HG02642 (cell line): Measurements from ENCODE around the gene SRP14.
"Not testable (repeated sequence)": the region's sequence is repeated elsewhere in the genome, so short reads cannot be mapped to it uniquely, and the experiment has no call there.

Experiments
- ATAC-seq: cut with Tn5 transposase; IDR thresholded peaks from one replicate; pipeline ENCODE4 v1.9.1; 2021; ENCODE audit warnings: mild to moderate bottlenecking; ENCODE audit not compliant: unreplicated experiment, poor library complexity

Gene SRP14

DNA sequence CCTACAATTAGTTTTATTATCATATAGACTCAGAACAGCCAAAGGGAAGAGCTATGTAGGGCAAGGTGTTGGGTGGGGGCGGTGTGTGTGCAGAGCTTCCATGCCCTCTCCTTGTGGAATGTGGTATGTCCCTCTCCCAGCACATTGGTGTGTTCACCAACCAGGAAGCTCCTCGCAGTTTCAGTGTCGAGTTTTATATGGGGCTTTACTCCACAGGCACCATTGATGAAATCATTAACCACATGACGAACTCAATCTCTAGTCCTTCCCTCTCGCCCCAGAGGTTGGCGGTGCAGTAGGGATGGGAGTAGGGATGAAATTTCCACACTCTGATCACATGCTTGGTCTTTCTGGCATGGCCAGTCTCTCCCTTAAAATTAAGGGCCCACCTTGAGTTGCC is 13.6 kb upstream of the SRP14 start:
- ATAC-seq = no peak

GRCh38 chr15:40051616-40052415 is 12.8 kb upstream of the SRP14 start:
- no peak for ATAC-seq

- ATAC-seq = no peak
Measured at GRCh38 chr15:40050788-40051470, 11.9 kb upstream of the SRP14 start.

GRCh38 chr15:40048926-40049475 is 10.0 kb upstream of the SRP14 start:
- no peak for ATAC-seq

DNA sequence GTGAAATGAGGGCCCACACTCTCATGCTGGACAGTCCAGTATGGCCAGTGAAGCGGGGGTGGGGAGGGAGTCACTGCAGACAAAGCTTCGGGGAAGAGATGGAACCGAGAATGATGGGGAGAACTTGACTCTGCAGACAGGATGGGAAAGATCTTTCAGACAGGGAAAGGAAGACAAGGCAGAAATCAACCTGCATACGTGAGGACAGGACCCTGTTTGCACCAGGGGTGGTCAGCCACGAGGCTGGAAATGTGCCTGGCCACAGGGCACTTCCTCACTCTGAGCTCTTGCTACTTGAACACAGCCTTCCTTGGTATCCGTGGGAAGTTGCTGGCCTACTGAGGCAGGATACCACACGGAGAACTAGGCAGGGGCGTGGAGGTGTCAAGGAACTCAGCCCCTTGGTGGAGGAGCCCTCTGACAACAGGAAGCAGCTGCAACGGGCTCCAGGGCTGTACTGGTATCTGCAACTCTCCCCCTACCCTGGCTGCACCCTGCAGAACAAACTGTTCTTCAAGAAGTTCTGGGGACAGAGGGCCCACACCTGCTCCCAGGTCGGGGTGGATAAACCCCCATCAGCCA is 9.3 kb upstream of the SRP14 start:
- no peak for ATAC-seq

- ATAC-seq = peak; percentile 56
Measured at GRCh38 chr15:40047415-40048210, 8.6 kb upstream of the SRP14 start.

GRCh38 chr15:40046721-40047414 is 7.9 kb upstream of the SRP14 start:
- ATAC-seq = no peak

- peak; percentile 18 for ATAC-seq
Measured at GRCh38 chr15:40045572-40046217, 6.7 kb upstream of the SRP14 start.

- ATAC-seq = peak; percentile 77
Measured at GRCh38 chr15:40044717-40045571, 6.0 kb upstream of the SRP14 start.

- ATAC-seq = no peak
Measured at GRCh38 chr15:40043927-40044716, 5.1 kb upstream of the SRP14 start.

DNA sequence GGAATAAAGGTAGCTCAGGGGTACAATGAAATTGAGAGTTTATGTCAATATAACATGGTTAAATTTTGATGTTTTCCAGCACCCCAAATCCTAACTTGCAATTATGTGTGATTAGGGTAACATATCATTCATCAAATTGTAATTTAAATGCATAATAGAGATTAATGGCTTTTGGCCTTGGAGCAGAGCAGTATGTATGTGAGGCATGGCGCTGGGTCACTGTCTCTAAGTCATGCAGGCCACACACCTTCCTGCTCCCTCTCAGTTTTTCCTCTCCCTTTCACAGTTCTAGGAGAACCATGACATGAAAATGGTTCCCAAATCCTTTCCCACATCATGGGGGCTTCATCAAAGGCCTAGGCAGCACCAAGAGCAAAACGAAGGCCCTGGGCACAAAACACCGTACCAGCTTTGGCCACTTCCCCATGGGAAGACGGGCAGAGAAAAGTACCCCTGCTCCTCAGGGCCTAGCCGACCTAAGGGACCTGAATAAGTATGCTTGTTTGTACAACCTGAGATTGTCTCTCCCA is 3.9 kb upstream of the SRP14 start:
- ATAC-seq = no peak

DNA sequence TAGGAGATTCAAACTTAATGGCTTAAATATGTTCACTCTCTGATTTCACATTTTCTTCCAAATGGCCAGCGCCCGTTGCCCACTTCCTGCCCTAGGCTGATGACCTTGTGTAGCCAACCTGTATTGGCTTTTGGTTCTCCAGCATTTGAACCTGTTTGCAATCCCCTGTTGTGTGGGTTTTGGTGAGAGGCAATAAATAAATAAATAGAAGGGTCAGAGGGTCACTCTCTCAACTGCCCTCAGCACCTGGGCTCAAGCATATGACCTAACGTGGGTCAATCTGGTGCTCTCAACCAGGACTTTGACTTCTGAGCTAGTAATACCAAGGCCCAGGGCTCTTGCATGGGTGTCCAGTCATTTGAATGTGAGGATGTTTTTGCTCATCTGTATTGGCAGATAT is 1.8 kb upstream of the SRP14 start:
- no peak for ATAC-seq

DNA sequence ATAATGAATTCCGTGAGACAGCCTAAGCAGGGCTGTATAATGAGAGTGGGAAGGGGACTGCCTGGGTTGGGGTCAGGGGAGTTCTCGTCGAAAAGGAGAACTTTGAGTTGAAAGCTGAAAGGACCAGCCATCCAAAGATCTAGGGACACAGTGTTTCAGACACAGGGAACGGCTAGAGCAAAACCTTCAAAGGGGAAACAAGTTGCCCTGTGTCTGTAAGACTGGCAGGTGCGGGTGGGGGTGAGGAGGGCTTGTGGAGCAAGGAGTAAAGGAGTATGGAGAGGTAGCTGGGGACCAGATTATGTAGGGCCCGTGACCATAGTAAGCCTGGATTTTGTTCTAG is 1.3 kb upstream of the SRP14 start:
- ATAC-seq = no peak

DNA sequence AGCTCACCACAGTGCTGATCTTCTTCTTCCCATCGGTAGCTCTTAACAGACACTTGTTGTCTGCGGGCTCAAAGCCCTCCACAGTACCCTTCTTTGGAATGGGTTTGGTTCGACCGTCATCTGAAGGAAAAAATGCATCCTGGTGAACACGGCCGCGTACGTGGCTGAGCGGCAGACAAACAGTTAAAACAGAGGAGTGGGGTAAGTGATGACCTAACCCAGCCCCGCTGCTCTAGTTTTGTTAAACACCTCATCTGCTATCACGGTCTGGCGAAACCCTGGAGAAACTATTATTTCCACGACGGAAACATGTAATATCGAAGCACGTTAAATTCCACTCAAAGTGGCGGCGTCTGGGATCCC is 725 bp downstream of the SRP14 start:
- no peak for ATAC-seq

GRCh38 chr15:40037721-40038120 is 1.3 kb downstream of the SRP14 start:
- no peak for ATAC-seq

DNA sequence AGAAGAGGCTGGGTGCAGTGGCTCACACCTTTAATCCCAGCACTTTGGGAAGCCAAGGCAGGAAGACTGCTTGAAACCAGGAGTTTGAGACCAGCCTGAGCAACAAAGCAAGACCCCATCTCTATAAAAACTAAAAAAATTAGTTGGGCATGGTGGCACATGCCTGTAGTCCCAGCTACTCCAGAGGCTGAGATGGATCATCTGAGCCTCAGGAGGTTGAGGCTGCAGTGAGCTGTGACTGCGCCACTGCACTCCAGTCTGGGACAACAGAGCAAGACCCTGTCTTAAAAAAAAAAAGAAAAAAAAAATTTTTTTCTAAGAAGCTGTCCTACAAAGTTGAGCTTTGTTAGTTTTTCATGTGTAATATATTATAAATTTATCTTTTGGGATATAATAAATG is 3.8 kb downstream of the SRP14 start:
- ATAC-seq = not testable (repeated sequence)

GRCh38 chr15:40034186-40034946 is 4.6 kb downstream of the SRP14 start:
- no peak for ATAC-seq
